Ovary (tissue), 9 donors: ENCODE results near the gene SH3RF3. TPM values are rescaled to one million over a fixed set of nuclear protein-coding genes. Genes with fewer than 3 reads are reported as not detected.

Experiments used
- DNase-seq, 5 donors: peaks; one replicate each; pipeline ENCODE4 v3.0.0-alpha.2; 2019 to 2020
- H3K27ac ChIP-seq, 2 donors: fragments of 200-600 bp; one replicate each; pipeline versions ENCODE4 v1.5.1 to v1.8.0; 2019 to 2022
- H3K27me3 ChIP-seq: fragments of 200-600 bp; one replicate; pipeline ENCODE4 v1.8.0; 2022
- H3K36me3 ChIP-seq: fragments of 200-600 bp; sonication (generic); one replicate; pipeline ENCODE4 v1.5.1; 2019
- H3K4me1 ChIP-seq: one replicate; pipeline ENCODE4 v1.8.1; 2013; ENCODE audit warnings: mild to moderate bottlenecking, moderate library complexity; ENCODE audit not compliant: insufficient read depth
- H3K4me3 ChIP-seq: fragments of 200-600 bp; sonication (generic); one replicate; pipeline ENCODE4 v1.5.1; 2017
- H3K9me3 ChIP-seq, 2 donors: fragments of 200-600 bp in 1 of 2; sonication (generic) in 1 of 2; one replicate each; pipeline versions ENCODE4 v1.5.1 to v1.8.1; 2013 to 2019; ENCODE audit warnings: mild to moderate bottlenecking in 1 of 2, moderate library complexity in 1 of 2
- EP300 ChIP-seq: sonication (generic); formaldehyde crosslinking; IDR thresholded peaks from one replicate; pipeline ENCODE4 v1.6.1; 2017; ENCODE audit warnings: antibody characterized with exemption
- POLR2A ChIP-seq: fragments of 450-650 bp; IDR thresholded peaks from one replicate; pipeline ENCODE4 v1.6.1; 2017; ENCODE audit warnings: antibody characterized with exemption, mild to moderate bottlenecking, moderate library complexity
- WGBS, 3 donors: extraction: QIAGEN DNeasy Blood & Tissue Kit in 1 of 3; methylation state at CpG; one replicate each; pipeline versions ENCODE4 v1.1.5 to v1.1.7; 2013 to 2017; 5-methylcytosine and 5-hydroxymethylcytosine counted together
- intact Hi-C, 4 donors: fragments of 100-400 bp; cut with DNase I; formaldehyde crosslinking; loops; one replicate each; pipeline versions ENCODE4 v1.11.0 to v1.15.1; 2022 to 2023
- polyA plus RNA-seq, 2 donors: library from polyadenylated mRNA; stranded (reverse); fragments of 200-250 nt in 1 of 2; fragments of 350-450 nt in 1 of 2; fragmentation: Illumina TruSeq in 1 of 2; extraction: RNeasy Lipid Tissue Mini Kit (QIAGEN cat#74804) in 1 of 2; gene quantifications; one replicate each; pipeline ENCODE4 v1.2.3, GENCODE V29; 2013 to 2014
- total RNA-seq, 7 donors: library from RNA; depleted of rRNA in 2 of 7; stranded (reverse); fragments of >200 nt in 2 of 7; fragmentation: NEBNext Ultra II Directional in 3 of 7; extraction: Animal tissue kit (Norgen Biotek cat#: 25700) in 3 of 7; gene quantifications; one replicate each; pipeline versions ENCODE4 v1.1.0 to v1.2.4, GENCODE V29; 2016 to 2023
- TF ChIP-seq, protein P1 (sequence below), 3 donors: fragments of 450-650 bp in 2 of 3; fragments of 200-600 bp in 1 of 3; IDR thresholded peaks; one replicate each; pipeline versions ENCODE4 v1.5.1 to v1.8.0; 2016 to 2022; ENCODE audit warnings: antibody characterized with exemption in 3 of 3, mild to moderate bottlenecking in 1 of 3
- donor health status: DM: no; HTN: no; CAD: no; lungs with moderate emphysema.
- donor health status: DM: no; HTN: no; CAD: no.
- donor health status: Bipolar disorder and iron deficiency.
- donor health status: DM: yes; HTN: yes; CAD: no.
- donor health status: DM: no; HTN: no; CAD: no.
- donor health status: DM: yes; HTN: yes; CAD: no.

SH3RF3 gene
- total and polyA plus RNA-seq, 9 donors: 2.7 to 10.1 (median 4.5) TPM

DNA sequence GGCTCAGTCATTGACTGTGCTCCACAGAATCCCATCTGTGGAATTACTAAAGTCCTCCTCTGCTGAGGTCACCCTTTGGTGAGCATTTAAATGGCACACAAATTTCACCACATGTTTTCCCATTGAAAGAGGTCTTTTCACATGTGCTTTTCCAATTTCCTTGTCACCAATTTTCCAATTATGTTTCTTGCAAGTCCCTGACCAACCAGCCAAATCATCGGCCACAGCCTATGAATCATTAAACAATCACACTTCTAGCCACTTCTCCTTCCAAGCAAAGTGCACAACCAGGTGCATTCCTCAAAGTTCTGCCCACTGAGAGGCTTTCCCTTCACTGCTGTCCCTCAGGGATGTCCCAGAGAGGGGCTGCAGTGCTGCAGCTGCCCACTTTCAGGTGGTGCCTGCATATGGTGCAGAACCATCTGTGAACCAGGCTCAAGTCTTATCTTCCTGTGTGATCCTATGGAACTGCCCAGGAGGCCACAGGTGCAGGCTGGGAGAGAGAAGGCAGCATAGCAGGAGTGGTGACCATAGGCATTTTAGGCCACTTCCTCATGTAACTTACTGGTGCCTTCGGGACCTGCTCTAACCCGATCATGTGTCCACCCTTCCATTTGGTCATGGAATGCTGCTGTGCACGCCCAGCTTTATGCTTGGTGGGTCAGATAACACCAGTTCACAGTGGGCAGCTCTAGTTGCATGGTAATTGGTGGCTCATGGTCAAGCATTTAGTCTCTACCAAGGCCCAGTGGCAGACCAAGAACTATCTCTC lies 331.7 kb downstream of the SH3RF3 start:
- Histone ChIP-seq H3K4me1 (no peaks in the 10 kb centered on the region), H3K9me3 (no peaks in the 10 kb centered on the region), H3K27me3 (no peaks in the 10 kb centered on the region), H3K4me3 (no peak overlapping the region), H3K36me3 (no peaks in the 10 kb centered on the region), H3K27ac (no peak overlapping the region)
- no peak for TF ChIP-seq POLR2A
- TF ChIP-seq, protein P1, sequence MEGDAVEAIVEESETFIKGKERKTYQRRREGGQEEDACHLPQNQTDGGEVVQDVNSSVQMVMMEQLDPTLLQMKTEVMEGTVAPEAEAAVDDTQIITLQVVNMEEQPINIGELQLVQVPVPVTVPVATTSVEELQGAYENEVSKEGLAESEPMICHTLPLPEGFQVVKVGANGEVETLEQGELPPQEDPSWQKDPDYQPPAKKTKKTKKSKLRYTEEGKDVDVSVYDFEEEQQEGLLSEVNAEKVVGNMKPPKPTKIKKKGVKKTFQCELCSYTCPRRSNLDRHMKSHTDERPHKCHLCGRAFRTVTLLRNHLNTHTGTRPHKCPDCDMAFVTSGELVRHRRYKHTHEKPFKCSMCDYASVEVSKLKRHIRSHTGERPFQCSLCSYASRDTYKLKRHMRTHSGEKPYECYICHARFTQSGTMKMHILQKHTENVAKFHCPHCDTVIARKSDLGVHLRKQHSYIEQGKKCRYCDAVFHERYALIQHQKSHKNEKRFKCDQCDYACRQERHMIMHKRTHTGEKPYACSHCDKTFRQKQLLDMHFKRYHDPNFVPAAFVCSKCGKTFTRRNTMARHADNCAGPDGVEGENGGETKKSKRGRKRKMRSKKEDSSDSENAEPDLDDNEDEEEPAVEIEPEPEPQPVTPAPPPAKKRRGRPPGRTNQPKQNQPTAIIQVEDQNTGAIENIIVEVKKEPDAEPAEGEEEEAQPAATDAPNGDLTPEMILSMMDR (IDR thresholded peaks at IDR 0.05): no peak
- TF ChIP-seq EP300: no peak
- intact Hi-C loops: no loop called here
- WGBS, 3 donors: 94 to 100% (median 97%) methylated on average over 4 of the region's 4 CpGs
- DNase-seq: no peak

DNA sequence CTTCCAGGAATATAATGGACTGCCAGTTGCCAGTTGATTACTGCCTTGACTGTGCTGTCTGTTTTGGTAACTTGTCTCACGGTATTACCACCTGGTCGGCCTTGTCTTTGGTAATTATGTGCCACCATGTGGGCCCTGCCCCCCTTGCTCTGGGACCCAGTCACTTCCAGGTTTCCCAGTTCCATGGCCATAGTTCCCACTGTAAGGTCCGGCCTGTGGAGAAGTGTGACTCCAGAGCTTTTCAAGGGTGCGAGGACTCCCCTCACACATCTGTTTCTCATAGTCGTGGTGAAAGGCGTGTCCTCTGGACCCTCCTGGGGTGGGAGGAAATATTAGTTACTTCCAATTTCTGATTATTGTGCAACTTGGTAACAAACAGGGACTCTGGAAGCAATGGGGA lies 334.2 kb downstream of the SH3RF3 start:
- intact Hi-C loops: no loop called here
- no peak for DNase-seq

DNA sequence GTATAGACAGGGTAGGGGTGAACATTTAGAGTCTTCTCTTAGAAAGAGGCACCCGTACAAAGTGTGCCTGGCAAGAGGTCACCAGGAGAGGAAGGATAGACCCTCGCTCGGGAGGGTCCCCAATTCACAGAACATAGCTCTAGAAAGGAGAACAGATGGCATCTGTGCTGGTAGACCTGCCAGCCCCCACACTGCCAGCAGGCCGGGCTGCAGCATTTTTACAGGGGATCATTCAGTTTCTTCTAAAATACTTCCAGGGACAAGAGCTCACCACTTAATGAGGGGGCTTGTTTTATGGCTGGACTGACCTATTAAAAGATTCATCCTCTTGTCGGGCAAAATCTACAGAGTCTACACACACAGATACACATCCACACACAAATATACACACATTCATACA lies 334.9 kb downstream of the SH3RF3 start:
- no peaks in the 10 kb centered on the region for H3K27me3 ChIP-seq
- no peaks in the 10 kb centered on the region for H3K9me3 ChIP-seq
- no peak for DNase-seq
- H3K4me1 ChIP-seq: no peaks in the 10 kb centered on the region
- H3K36me3 ChIP-seq: no peaks in the 10 kb centered on the region
- intact Hi-C loops: no loop called here
- no peak overlapping the region for H3K4me3 ChIP-seq
- no peak overlapping the region for H3K27ac ChIP-seq
- TF ChIP-seq, protein P1 (IDR thresholded peaks at IDR 0.05): no peak
- TF ChIP-seq POLR2A: no peak
- no peak for TF ChIP-seq EP300
- WGBS, 3 donors: 86 to 95% (median 92%) methylated on average over 5 of the region's 5 CpGs

More for the DNA sequence above, 334.2 kb downstream of the SH3RF3 start:
- 79 to 90% (median 83%) methylated on average over 6 of the region's 6 CpGs for WGBS, 3 donors
- Histone ChIP-seq H3K27me3 (no peaks in the 10 kb centered on the region), H3K9me3 (no peaks in the 10 kb centered on the region), H3K4me1 (no peaks in the 10 kb centered on the region), H3K36me3 (no peaks in the 10 kb centered on the region), H3K27ac (no peak overlapping the region), H3K4me3 (no peak overlapping the region)
- TF ChIP-seq POLR2A (no peak), EP300 (no peak)
- TF ChIP-seq, protein P1 (IDR thresholded peaks at IDR 0.05): no peak

DNA sequence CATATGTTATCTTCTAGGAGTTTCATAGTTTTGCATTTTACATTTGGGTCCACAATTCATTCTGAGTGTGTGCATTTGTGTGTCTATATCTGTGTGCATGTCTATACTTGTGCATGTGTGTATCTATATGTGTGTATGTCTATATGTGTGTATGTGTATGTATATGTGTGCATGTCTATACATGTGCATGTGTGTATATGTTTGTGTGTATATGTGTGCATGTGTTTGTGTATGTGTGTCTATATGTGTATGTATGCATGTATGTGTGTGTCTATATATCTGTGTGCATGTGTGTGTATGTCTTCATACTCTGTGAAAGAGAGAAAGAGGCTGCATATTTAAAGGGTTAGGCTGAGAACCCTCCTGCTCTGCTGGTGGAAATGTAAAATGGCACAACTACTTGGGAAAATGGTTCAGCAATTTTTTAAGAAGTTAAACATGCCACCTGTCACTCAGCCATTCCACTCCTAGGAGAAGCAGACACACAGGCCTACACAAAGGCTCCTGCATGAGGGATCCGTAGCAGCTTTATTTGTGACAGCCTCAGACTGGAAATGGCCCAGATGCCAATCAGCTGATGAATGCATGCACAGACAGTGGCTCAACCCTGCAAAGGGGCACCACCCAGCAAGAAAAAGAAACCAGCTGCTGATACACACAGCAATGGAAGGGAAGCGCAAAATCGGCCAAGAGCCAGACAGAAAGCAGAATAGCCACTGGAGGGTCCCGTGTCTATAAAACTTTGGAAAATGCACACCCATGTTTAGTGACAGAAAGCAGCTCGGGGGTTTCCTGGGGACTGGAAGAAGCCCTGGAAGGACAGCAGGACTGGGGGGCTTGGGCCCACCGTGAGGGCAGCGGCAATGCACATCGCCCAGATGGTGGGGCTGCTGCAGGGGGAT lies 337.9 kb downstream of the SH3RF3 start:
- H3K4me1 ChIP-seq: no peaks in the 10 kb centered on the region
- TF ChIP-seq POLR2A (no peak), EP300 (no peak)
- TF ChIP-seq, protein P1 (IDR thresholded peaks at IDR 0.05): no peak
- no peak overlapping the region for H3K27ac ChIP-seq
- WGBS, 3 donors: 86 to 89% (median 88%) methylated on average over 8 of the region's 8 CpGs
- no peak for DNase-seq
- no peaks in the 10 kb centered on the region for H3K36me3 ChIP-seq
- no peaks in the 10 kb centered on the region for H3K27me3 ChIP-seq
- intact Hi-C loops: no loop called here
- no peaks in the 10 kb centered on the region for H3K9me3 ChIP-seq
- no peak overlapping the region for H3K4me3 ChIP-seq
